ENCODE results near the gene FAM124A.

FAM124A gene

DNA sequence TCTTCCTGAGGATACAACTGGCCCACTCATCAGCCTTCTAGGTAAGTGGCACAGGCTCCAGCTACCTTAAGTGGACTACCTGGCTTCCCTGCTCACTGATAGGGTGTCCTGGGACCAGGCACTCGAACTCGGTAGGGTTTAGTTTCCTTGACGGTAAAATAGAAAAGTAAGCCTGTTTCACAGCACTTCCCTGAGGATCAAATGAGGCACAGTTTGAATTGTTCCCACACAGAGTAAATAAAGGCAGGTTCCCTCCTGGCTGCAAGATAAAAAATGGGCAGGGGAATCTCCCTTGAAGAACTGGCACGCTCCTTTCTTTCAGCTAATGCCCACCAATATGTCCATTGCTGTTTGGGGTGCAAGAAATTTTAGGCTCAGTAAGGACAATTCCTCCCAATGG lies 1.1 kb upstream of the FAM124A start:
- H3K4me1 ChIP-seq (ENCODE audit: control insufficient read depth, low read depth, low read length): peaks cover 6% of the 10 kb centered on the region
- H3K79me1 ChIP-seq (ENCODE audit: low read length): no peaks in the 10 kb centered on the region
- no peak overlapping the region for H3K23ac ChIP-seq (ENCODE audit: low read length)
- no peak overlapping the region for H2BK15ac ChIP-seq (replicated peaks; ENCODE audit: low read depth)
- H4K8ac ChIP-seq (ENCODE audit: low read depth, low read length): no peak overlapping the region
- H3K4me3 ChIP-seq (ENCODE audit: low read length): no peak overlapping the region
- peak overlapping the region; percentile 68 for H2AK5ac ChIP-seq (ENCODE audit: low read length)
- no peak overlapping the region for H4K5ac ChIP-seq (ENCODE audit: low read length)
- H3K79me2 ChIP-seq (ENCODE audit: control insufficient read depth, insufficient read depth, low read length): no peaks in the 10 kb centered on the region
- no peak overlapping the region for H3K27ac ChIP-seq (ENCODE audit: low read depth, low read length)
- peak overlapping the region; percentile 28 for H3K9ac ChIP-seq (ENCODE audit: low read length)
- peak overlapping the region; percentile 27 for H2BK5ac ChIP-seq (ENCODE audit: low read length)
- H3K36me3 ChIP-seq (ENCODE audit: control insufficient read depth, insufficient read depth, low read length): no peaks in the 10 kb centered on the region
- H3K4ac ChIP-seq (ENCODE audit: low read depth, low read length): peak overlapping the region; percentile 74
- DNase-seq: no peak
- H3K56ac ChIP-seq (ENCODE audit: low read length): peak overlapping the region; percentile 69
- no peaks in the 10 kb centered on the region for H3K27me3 ChIP-seq (ENCODE audit: insufficient read depth, low read length, poor library complexity)
- H2BK120ac ChIP-seq (ENCODE audit: low read depth, low read length): no peak overlapping the region
- H3K18ac ChIP-seq (ENCODE audit: low read length): peak overlapping the region; percentile 22
- no peak overlapping the region for H3K4me2 ChIP-seq (ENCODE audit: low read length)
- no CpG with 5 or more reads among the region's 4 CpGs for WGBS (ENCODE audit: extremely low coverage, insufficient coverage, low lambda C conversion rate)

DNA sequence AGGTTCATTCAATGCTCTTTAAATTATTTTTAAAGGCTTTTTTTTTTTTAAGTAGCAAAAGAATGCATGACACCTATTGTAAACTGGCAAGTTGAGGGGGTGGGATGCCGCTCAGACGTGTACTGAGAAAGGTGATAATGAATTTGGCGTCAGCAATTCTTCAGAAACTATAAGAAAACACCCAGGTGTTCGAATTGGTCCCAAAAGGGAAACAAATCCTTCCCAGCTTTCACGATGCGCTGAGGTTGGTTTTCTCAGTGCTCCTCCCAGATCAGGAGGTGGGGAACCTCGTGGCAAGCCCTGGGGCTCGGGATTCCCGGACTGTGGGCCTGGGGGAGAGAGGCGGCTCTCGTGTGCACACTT lies 543 bp upstream of the FAM124A start:
- peak overlapping the region; percentile 44 for H2BK5ac ChIP-seq (ENCODE audit: low read length)
- H3K4ac ChIP-seq (ENCODE audit: low read depth, low read length): peak overlapping the region; percentile 77
- H2AK5ac ChIP-seq (ENCODE audit: low read length): no peak overlapping the region
- H3K18ac ChIP-seq (ENCODE audit: low read length): peak overlapping the region; percentile 15
- DNase-seq: peak; percentile 53
- H3K27me3 ChIP-seq (ENCODE audit: insufficient read depth, low read length, poor library complexity): no peaks in the 10 kb centered on the region
- peak overlapping the region; percentile 52 for H3K4me2 ChIP-seq (ENCODE audit: low read length)
- peak overlapping the region; percentile 66 for H3K9ac ChIP-seq (ENCODE audit: low read length)
- H3K27ac ChIP-seq (ENCODE audit: low read depth, low read length): peak overlapping the region; percentile 45
- H2BK15ac ChIP-seq (replicated peaks; ENCODE audit: low read depth): no peak overlapping the region
- H2BK120ac ChIP-seq (ENCODE audit: low read depth, low read length): no peak overlapping the region
- no CpG with 5 or more reads among the region's 11 CpGs for WGBS (ENCODE audit: extremely low coverage, insufficient coverage, low lambda C conversion rate)
- peak overlapping the region; percentile 83 for H3K23ac ChIP-seq (ENCODE audit: low read length)
- H3K79me2 ChIP-seq (ENCODE audit: control insufficient read depth, insufficient read depth, low read length): peaks cover 2% of the 10 kb centered on the region
- peaks cover 6% of the 10 kb centered on the region for H3K4me1 ChIP-seq (ENCODE audit: control insufficient read depth, low read depth, low read length)
- no peak overlapping the region for H4K8ac ChIP-seq (ENCODE audit: low read depth, low read length)
- peak overlapping the region; percentile 28 for H3K4me3 ChIP-seq (ENCODE audit: low read length)
- H3K79me1 ChIP-seq (ENCODE audit: low read length): no peaks in the 10 kb centered on the region
- no peaks in the 10 kb centered on the region for H3K36me3 ChIP-seq (ENCODE audit: control insufficient read depth, insufficient read depth, low read length)
- no peak overlapping the region for H4K5ac ChIP-seq (ENCODE audit: low read length)
- H3K56ac ChIP-seq (ENCODE audit: low read length): peak overlapping the region; percentile 93

DNA sequence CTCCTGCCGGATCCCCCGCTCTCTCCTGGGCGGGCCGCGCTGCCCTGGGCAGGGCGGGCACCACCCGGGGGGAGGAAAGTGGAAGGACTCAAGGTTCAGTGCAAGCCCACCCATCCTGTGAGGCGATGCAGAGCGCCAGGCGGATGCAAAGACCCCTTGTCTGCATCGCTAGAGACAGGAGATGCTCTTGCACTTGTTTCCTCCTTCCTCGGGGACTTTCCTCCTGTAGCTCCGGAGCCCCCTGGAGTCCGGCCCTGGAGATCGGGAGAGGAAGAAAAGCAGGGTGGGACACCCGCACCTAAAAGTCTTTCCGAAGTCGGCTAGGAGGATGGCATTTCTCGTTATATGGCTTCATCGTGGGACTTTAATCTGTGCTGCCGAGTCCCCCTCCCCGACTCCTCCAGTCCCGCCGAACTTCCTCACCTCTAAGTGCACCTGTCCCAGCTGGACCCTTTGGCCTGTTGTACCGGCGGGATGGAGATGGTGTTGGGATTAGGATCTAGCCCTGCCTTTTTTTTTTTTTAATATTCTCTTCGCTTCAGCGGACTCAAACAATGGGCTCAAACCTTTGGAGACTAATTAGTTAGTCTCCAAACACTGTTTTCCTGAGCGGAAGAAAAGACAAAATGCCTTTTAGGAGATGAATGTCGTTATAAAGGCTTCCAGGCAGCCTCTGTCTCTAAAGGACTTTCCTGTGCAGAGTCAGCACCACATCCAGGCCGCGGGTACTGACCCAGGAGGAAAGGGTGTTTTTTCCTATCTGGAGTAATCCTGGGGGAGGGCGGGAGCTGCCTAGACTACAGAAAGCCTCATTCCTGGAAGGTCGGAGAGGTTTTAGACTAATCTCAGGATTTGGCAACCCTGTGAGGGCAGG lies 725 bp downstream of the FAM124A start:
- H3K36me3 ChIP-seq (ENCODE audit: control insufficient read depth, insufficient read depth, low read length): no peaks in the 10 kb centered on the region
- H3K4me2 ChIP-seq (ENCODE audit: low read length): peak overlapping the region; percentile 78
- peak overlapping the region; percentile 83 for H3K4ac ChIP-seq (ENCODE audit: low read depth, low read length)
- H4K8ac ChIP-seq (ENCODE audit: low read depth, low read length): peak overlapping the region; percentile 67
- H4K5ac ChIP-seq (ENCODE audit: low read length): no peak overlapping the region
- no peaks in the 10 kb centered on the region for H3K27me3 ChIP-seq (ENCODE audit: insufficient read depth, low read length, poor library complexity)
- no peak overlapping the region for H2BK5ac ChIP-seq (ENCODE audit: low read length)
- H2BK15ac ChIP-seq (replicated peaks; ENCODE audit: low read depth): no peak overlapping the region
- no CpG with 5 or more reads among the region's 34 CpGs for WGBS (ENCODE audit: extremely low coverage, insufficient coverage, low lambda C conversion rate)
- H2AK5ac ChIP-seq (ENCODE audit: low read length): no peak overlapping the region
- H2BK120ac ChIP-seq (ENCODE audit: low read depth, low read length): no peak overlapping the region
- H3K79me1 ChIP-seq (ENCODE audit: low read length): no peaks in the 10 kb centered on the region
- peak overlapping the region; percentile 73 for H3K9ac ChIP-seq (ENCODE audit: low read length)
- peaks cover 6% of the 10 kb centered on the region for H3K4me1 ChIP-seq (ENCODE audit: control insufficient read depth, low read depth, low read length)
- H3K4me3 ChIP-seq (ENCODE audit: low read length): peak overlapping the region; percentile 74
- peak overlapping the region; percentile 64 for H3K18ac ChIP-seq (ENCODE audit: low read length)
- H3K23ac ChIP-seq (ENCODE audit: low read length): no peak overlapping the region
- peak overlapping the region; percentile 88 for H3K56ac ChIP-seq (ENCODE audit: low read length)
- peaks cover 2% of the 10 kb centered on the region for H3K79me2 ChIP-seq (ENCODE audit: control insufficient read depth, insufficient read depth, low read length)
- DNase-seq: peak; percentile 69
- H3K27ac ChIP-seq (ENCODE audit: low read depth, low read length): peak overlapping the region; percentile 59

DNA sequence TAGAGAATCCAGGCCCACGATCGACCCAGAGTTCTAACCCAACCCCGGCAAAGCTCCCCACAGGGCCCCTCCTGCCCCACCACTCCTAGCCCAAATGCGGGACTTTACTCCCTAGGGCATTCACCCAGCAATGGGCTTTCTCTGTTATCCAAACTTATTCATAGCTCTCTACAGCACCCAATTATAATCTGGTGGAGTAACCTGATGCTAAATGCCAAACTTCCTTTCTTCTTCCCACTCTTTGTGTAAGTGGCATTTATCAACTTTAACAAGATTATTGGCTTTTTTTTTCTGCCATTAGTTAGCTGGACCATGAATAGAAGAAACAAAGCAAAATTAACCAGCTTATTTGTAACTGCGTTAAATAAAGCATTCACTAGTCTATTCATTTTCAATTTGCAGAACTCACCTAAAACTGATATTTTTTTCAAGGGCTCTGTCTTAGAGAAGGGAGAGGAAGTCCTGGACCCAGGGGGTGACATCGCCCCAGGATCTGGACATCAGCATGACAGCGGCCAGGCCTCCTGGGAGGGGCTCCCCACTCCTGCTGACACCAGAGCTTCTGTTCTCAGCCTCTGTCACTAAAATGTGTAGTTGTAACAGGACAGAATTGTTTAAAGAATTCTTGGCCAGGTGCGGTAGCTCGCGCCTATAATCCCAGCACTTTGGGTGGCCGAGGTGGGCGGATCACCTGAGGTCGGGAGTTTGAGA lies 1.5 kb downstream of the FAM124A start:
- Histone ChIP-seq H3K18ac (ENCODE audit: low read length) (peak overlapping the region; percentile 57), H3K4me3 (ENCODE audit: low read length) (peak overlapping the region; percentile 74), H3K9ac (ENCODE audit: low read length) (peak overlapping the region; percentile 73), H2BK5ac (ENCODE audit: low read length) (no peak overlapping the region), H3K36me3 (ENCODE audit: control insufficient read depth, insufficient read depth, low read length) (no peaks in the 10 kb centered on the region), H3K4me2 (ENCODE audit: low read length) (peak overlapping the region; percentile 78), H4K8ac (ENCODE audit: low read depth, low read length) (no peak overlapping the region), H2BK120ac (ENCODE audit: low read depth, low read length) (no peak overlapping the region), H2AK5ac (ENCODE audit: low read length) (no peak overlapping the region), H2BK15ac (replicated peaks; ENCODE audit: low read depth) (no peak overlapping the region), H3K4me1 (ENCODE audit: control insufficient read depth, low read depth, low read length) (peaks cover 6% of the 10 kb centered on the region), H3K23ac (ENCODE audit: low read length) (no peak overlapping the region), H3K79me2 (ENCODE audit: control insufficient read depth, insufficient read depth, low read length) (peaks cover 2% of the 10 kb centered on the region), H3K79me1 (ENCODE audit: low read length) (no peaks in the 10 kb centered on the region), H3K27ac (ENCODE audit: low read depth, low read length) (peak overlapping the region; percentile 6), H4K5ac (ENCODE audit: low read length) (no peak overlapping the region), H3K27me3 (ENCODE audit: insufficient read depth, low read length, poor library complexity) (no peaks in the 10 kb centered on the region), H3K4ac (ENCODE audit: low read depth, low read length) (no peak overlapping the region), H3K56ac (ENCODE audit: low read length) (peak overlapping the region; percentile 88)
- WGBS (ENCODE audit: extremely low coverage, insufficient coverage, low lambda C conversion rate): no CpG with 5 or more reads among the region's 13 CpGs
- no peak for DNase-seq

DNA sequence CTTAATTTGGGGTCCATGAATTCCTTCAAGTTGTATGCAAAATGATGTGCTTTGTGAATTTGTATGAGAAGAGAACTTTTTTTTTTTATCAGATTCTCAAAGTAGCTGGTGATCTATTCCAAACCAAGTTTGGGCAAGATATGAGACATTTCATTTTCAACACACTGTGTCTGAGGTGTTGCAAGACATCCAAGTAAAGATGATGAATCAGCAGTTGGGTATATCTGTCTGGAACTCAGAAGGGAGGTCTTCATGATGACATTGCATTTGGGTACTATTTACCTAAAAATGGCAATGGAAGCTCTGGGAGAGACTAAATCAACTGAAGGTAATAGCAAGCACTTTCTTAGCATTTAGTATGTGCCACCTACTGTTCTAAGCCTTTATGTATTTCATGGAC lies 2.8 kb downstream of the FAM124A start:
- no peaks in the 10 kb centered on the region for H3K79me1 ChIP-seq (ENCODE audit: low read length)
- H3K9ac ChIP-seq (ENCODE audit: low read length): no peak overlapping the region
- H3K4me1 ChIP-seq (ENCODE audit: control insufficient read depth, low read depth, low read length): peaks cover 6% of the 10 kb centered on the region
- H3K27me3 ChIP-seq (ENCODE audit: insufficient read depth, low read length, poor library complexity): no peaks in the 10 kb centered on the region
- H3K79me2 ChIP-seq (ENCODE audit: control insufficient read depth, insufficient read depth, low read length): peaks cover 2% of the 10 kb centered on the region
- no peak overlapping the region for H4K5ac ChIP-seq (ENCODE audit: low read length)
- no peak overlapping the region for H3K23ac ChIP-seq (ENCODE audit: low read length)
- no peak overlapping the region for H2AK5ac ChIP-seq (ENCODE audit: low read length)
- no peaks in the 10 kb centered on the region for H3K36me3 ChIP-seq (ENCODE audit: control insufficient read depth, insufficient read depth, low read length)
- no peak overlapping the region for H3K18ac ChIP-seq (ENCODE audit: low read length)
- no peak overlapping the region for H2BK120ac ChIP-seq (ENCODE audit: low read depth, low read length)
- DNase-seq: no peak
- no peak overlapping the region for H3K4me3 ChIP-seq (ENCODE audit: low read length)
- H2BK5ac ChIP-seq (ENCODE audit: low read length): no peak overlapping the region
- H2BK15ac ChIP-seq (replicated peaks; ENCODE audit: low read depth): no peak overlapping the region
- no peak overlapping the region for H4K8ac ChIP-seq (ENCODE audit: low read depth, low read length)
- no peak overlapping the region for H3K4ac ChIP-seq (ENCODE audit: low read depth, low read length)
- H3K56ac ChIP-seq (ENCODE audit: low read length): no peak overlapping the region
- no peak overlapping the region for H3K4me2 ChIP-seq (ENCODE audit: low read length)
- H3K27ac ChIP-seq (ENCODE audit: low read depth, low read length): no peak overlapping the region

Measured in mesendoderm (in vitro differentiated cells).